HG02870 (cell line): Measurements from ENCODE around the gene ATXN2L.

Experiments used
- ATAC-seq: cut with Tn5 transposase; IDR thresholded peaks from one replicate; pipeline ENCODE4 v1.9.1; 2021; ENCODE audit warnings: mild to moderate bottlenecking, moderate library complexity; ENCODE audit not compliant: unreplicated experiment

The ATXN2L gene

GRCh38 chr16:28883221-28883996, 60.6 kb downstream of the ATXN2L start:
- ATAC-seq, result no peak

DNA sequence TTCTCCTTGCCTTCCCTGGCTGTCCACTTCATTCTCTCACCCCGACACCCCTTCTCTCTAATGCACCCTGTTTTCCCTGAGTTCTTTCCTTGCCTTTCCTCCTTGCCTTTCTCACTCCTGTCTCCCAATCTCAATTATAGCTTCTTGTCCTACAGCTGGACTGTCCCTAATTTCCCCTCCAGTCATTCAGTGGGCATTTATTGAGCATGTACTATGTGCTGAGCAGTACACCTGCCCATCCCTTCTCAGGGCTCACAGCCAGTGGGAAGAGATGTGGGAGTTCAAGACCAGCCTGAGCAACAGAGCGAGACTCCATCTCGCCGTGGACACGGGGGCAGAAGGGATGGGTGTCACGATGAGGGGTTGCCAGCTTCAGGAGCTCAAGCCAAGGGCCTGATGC, 61.2 kb downstream of the ATXN2L start:
- no peak for ATAC-seq
